Glutamatergic neuron (in vitro differentiated cells): ENCODE results near the gene TRIP4. TPM values are rescaled to one million over a fixed set of nuclear protein-coding genes. Genes with fewer than 3 reads are reported as not detected.
A peak's percentile ranks its signal among the peaks of the same experiment; 100 is the strongest.
"Not testable (repeated sequence)": the region's sequence is repeated elsewhere in the genome, so short reads cannot be mapped to it uniquely, and the experiment has no call there.

Source experiments
- DNase-seq: peaks from one replicate; pipeline ENCODE4 v3.0.0; 2022
- H3K27ac Mint-ChIP-seq: one replicate; pipeline ENCODE4 v1.8.0; 2020; ENCODE audit warnings: mild to moderate bottlenecking, mixed read lengths, inconsistent platforms; ENCODE audit not compliant: unreplicated experiment
- H3K27me3 Mint-ChIP-seq: one replicate; pipeline ENCODE4 v1.8.0; 2020; ENCODE audit warnings: mild to moderate bottlenecking, moderate library complexity, mixed read lengths, inconsistent platforms; ENCODE audit not compliant: unreplicated experiment
- H3K36me3 Mint-ChIP-seq: one replicate; pipeline ENCODE4 v1.8.0; 2020; ENCODE audit warnings: mild to moderate bottlenecking, mixed read lengths, inconsistent platforms; ENCODE audit not compliant: unreplicated experiment
- H3K4me1 Mint-ChIP-seq: one replicate; pipeline ENCODE4 v1.8.0; 2020; ENCODE audit warnings: mild to moderate bottlenecking, low read depth, mixed read lengths, inconsistent platforms; ENCODE audit not compliant: unreplicated experiment
- H3K4me3 Mint-ChIP-seq: one replicate; pipeline ENCODE4 v1.8.0; 2020; ENCODE audit warnings: mild to moderate bottlenecking, mixed read lengths, inconsistent platforms; ENCODE audit not compliant: unreplicated experiment
- H3K9me3 Mint-ChIP-seq: one replicate; pipeline ENCODE4 v1.8.0; 2020; ENCODE audit warnings: mild to moderate bottlenecking, moderate library complexity, mixed read lengths, inconsistent platforms; ENCODE audit not compliant: unreplicated experiment
- total RNA-seq: library from RNA; stranded (reverse); fragmentation: NEBNext Ultra II Directional; extraction: Animal tissue kit (Norgen Biotek cat#: 25700); gene quantifications from one replicate; pipeline ENCODE4 v1.2.1, GENCODE V29; 2021; ENCODE audit not compliant: unreplicated experiment
- TF ChIP-seq, protein P1 (sequence below): fragments of 200-600 bp; sonication (generic); IDR thresholded peaks from one replicate; pipeline ENCODE4 v1.5.0; 2021; ENCODE audit not compliant: partially characterized antibody, unreplicated experiment

Gene TRIP4
- total RNA-seq, 1 donor from 2014 or later: 48.7 TPM

DNA sequence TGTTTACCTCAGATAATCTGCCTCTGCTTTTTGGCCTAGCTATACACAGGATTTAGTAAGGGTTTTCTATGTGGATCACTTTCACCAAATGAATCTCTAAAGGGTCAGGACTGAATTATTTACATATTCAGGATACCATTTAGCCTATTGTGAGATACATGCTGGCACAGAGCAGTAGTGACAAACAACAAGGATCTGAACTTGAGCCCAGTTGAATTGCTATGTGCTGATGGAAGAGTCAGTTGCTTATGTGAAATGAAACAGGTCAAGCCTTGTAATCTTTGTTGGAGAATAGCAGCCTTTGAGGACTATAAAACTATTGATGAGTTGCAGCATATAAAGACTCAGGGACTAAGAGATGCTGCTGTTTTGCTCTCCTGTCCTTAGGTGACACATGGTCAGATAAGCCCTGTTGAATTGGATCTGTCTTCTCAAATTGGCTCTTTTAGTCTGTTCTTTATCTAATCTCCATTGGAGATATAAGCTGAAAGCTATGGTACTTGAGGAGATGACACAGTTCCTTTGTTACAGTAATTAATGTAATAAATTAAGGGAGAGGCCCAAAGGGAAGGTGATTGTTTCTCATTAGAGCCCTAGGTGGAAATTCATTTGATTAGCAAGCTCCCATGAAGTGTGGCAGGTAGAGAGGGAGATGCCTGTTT, 103.1 kb downstream of the TRIP4 start:
- H3K36me3 Mint-ChIP-seq: no peaks in the 10 kb centered on the region
- no peaks in the 10 kb centered on the region for H3K9me3 Mint-ChIP-seq
- TF ChIP-seq, protein P1, sequence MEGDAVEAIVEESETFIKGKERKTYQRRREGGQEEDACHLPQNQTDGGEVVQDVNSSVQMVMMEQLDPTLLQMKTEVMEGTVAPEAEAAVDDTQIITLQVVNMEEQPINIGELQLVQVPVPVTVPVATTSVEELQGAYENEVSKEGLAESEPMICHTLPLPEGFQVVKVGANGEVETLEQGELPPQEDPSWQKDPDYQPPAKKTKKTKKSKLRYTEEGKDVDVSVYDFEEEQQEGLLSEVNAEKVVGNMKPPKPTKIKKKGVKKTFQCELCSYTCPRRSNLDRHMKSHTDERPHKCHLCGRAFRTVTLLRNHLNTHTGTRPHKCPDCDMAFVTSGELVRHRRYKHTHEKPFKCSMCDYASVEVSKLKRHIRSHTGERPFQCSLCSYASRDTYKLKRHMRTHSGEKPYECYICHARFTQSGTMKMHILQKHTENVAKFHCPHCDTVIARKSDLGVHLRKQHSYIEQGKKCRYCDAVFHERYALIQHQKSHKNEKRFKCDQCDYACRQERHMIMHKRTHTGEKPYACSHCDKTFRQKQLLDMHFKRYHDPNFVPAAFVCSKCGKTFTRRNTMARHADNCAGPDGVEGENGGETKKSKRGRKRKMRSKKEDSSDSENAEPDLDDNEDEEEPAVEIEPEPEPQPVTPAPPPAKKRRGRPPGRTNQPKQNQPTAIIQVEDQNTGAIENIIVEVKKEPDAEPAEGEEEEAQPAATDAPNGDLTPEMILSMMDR: no peak
- H3K27ac Mint-ChIP-seq: no peak overlapping the region
- no peak overlapping the region for H3K4me3 Mint-ChIP-seq
- DNase-seq: no peak
- H3K4me1 Mint-ChIP-seq: peaks cover 5% of the 10 kb centered on the region
- H3K27me3 Mint-ChIP-seq: no peaks in the 10 kb centered on the region

DNA sequence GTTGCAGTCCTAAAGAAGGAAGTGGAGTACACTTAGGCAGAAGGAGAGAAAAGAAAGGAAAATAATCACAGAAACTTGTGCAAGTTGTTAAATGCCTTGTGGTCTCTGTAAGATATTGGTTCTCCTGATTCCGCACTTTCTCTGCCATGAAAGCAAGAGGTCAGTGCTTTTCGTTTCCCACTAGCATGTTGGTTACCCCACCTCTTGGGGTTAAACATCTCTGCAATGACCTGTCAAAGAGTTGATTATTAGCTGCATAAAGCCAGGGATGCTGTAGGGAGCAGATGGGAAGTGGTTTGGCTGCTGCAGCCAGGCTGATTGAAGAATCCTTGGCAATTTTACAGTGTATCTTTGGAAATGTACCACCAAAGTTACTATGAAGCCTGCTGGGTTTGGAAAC, 106.0 kb downstream of the TRIP4 start:
- Mint-ChIP-seq H3K4me3 (no peak overlapping the region), H3K4me1 (peaks cover 14% of the 10 kb centered on the region), H3K36me3 (no peaks in the 10 kb centered on the region), H3K27me3 (no peaks in the 10 kb centered on the region), H3K9me3 (no peaks in the 10 kb centered on the region), H3K27ac (no peak overlapping the region)
- no peak for DNase-seq
- TF ChIP-seq, protein P1: no peak

DNA sequence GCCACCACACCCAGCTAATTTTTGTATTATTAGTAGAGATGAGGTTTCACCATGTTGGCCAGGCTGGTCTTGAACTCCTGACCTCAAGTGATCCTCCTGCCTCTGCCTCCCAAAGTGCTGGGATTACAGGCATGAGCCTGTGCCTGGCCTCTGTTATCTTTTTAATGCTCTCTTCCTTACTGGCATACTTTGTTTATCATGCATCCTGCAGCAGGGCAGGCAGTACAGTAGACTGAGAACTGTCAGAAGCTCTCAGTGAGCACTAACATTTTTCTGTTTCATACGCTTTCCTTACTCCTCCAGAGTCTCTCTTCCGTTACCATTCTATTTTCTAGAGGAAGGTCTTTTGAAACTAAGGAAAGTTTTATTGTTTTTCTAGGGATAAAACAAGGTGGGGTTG, 108.3 kb downstream of the TRIP4 start:
- not testable (repeated sequence) for H3K27ac Mint-ChIP-seq, H3K27me3 Mint-ChIP-seq, H3K4me3 Mint-ChIP-seq, H3K9me3 Mint-ChIP-seq, H3K36me3 Mint-ChIP-seq, DNase-seq
- peaks cover 38% of the 10 kb centered on the region for H3K4me1 Mint-ChIP-seq

DNA sequence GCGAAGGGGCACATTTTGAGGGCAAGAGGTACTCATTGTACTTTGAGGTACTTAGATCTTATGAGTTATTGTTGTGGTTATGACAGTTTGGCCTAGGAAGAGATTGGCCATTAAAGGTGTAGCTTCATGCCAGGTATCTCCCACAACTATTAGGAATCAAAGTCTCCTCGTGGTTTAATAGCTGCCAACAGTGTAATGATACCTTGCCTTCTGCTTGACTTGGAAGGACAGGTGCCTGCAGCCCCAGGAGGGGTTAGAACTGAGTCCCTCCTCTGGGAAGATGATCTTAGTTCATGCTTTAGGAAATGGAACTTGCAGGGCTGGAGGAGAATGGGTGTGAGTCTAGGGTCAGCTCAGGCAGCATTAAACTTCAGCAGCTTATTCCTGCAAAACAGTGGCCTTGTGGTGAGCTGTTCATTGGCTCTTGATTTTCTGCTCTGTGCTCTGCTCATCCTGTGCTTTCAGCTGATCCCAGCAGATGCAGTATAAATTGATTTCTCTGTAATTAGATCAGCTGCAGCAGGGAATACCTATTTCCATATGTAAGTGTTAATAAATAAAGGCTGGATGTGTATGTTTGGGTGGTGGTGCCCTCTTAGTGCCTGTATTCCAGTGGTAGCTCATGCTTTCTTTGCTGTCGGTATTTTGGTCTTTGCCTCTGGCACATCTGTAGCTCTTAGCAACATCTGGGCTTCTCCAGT, 113.2 kb downstream of the TRIP4 start:
- Mint-ChIP-seq H3K4me3 (peak overlapping the region; percentile 70), H3K27me3 (peaks cover 6% of the 10 kb centered on the region), H3K27ac (peak overlapping the region; percentile 97), H3K4me1 (peaks cover 60% of the 10 kb centered on the region), H3K9me3 (peaks cover 11% of the 10 kb centered on the region), H3K36me3 (peaks cover 3% of the 10 kb centered on the region)
- TF ChIP-seq, protein P1: no peak
- no peak for DNase-seq

DNA sequence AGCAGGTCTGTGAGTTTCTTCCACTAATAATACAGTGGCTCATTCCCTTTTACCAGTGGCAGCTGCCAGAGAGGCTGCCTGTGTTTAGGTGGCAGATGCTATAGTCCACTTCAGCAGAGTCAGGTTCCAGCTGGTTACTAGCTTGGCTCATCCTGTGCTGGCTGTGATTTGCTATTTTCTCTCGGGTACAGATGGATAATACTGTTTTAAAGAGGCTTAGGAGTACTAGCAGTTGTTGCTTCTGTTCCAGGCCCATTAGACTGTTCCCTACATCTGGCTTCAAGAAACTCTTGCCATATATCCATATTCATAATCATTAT, 113.7 kb downstream of the TRIP4 start:
- peaks cover 60% of the 10 kb centered on the region for H3K4me1 Mint-ChIP-seq
- peaks cover 6% of the 10 kb centered on the region for H3K27me3 Mint-ChIP-seq
- H3K36me3 Mint-ChIP-seq: peaks cover 3% of the 10 kb centered on the region
- TF ChIP-seq, protein P1: no peak
- peak overlapping the region; percentile 97 for H3K27ac Mint-ChIP-seq
- peak overlapping the region; percentile 25 for H3K4me3 Mint-ChIP-seq
- peaks cover 11% of the 10 kb centered on the region for H3K9me3 Mint-ChIP-seq
- DNase-seq: peak; percentile 39
